GM19351 (cell line): Measurements from ENCODE around the gene CTSL.
"Not testable (repeated sequence)": the region's sequence is repeated elsewhere in the genome, so short reads cannot be mapped to it uniquely, and the experiment has no call there.

ENCODE experiments used
- ATAC-seq: cut with Tn5 transposase; IDR thresholded peaks from one replicate; pipeline ENCODE4 v1.9.1; 2021; ENCODE audit warnings: mild to moderate bottlenecking, moderate library complexity; ENCODE audit not compliant: unreplicated experiment

Gene CTSL

DNA sequence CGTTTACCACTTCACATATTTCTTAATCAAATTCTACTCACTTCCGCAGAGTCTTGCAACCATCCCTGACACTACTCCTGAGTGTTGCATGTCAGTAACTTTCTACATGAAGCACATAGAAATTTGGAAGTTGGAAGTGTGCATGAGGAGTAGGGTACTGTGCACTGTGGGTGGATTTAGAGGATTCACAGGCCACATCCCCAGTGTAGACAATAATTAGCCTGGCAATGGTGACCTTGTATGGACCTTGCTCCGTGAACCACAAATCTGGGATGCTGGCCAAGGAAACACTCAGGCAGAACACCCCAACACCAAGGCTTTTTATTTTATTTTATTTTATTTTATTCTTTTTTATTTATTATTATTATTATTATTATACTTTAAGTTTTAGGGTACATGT is 25.5 kb downstream of the CTSL start:
- no peak for ATAC-seq

DNA sequence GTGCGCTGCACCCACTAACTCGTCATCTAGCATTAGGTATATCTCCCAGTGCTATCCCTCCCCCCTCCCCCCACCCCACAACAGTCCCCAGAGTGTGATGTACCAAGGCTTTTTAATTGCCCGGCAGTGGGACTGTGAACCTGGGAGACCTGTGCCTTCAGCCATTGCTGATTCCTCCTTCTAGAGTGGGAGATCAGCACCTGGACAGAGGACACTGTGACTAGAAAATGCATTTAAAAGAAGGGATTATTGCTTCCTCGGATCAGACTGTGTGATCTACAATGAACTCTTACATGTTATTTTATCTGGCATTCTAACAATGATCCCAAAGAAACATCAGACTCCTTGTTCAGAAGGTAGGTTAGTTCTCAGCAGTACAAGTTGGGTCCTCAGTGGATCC is 25.9 kb downstream of the CTSL start:
- no peak for ATAC-seq

DNA sequence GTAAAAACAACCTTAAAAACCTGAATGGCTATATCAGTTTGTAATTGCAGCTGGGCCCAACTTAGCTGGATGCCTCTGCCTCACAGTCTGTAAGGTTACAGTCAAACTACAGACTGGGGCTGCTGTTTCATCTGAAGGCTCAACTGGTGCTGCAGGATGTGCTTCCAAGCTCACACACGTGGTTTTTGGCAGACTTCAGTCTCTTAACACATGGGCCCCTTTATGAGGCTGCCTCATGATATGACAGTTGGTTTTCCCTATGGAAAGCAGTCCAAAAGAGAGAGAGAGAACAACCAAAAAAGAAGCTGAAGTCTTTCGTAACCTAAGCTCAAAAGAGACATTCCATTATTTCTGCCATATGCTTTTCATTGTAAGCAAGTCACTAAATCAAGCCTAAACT is 27.4 kb downstream of the CTSL start:
- ATAC-seq, result no peak

DNA sequence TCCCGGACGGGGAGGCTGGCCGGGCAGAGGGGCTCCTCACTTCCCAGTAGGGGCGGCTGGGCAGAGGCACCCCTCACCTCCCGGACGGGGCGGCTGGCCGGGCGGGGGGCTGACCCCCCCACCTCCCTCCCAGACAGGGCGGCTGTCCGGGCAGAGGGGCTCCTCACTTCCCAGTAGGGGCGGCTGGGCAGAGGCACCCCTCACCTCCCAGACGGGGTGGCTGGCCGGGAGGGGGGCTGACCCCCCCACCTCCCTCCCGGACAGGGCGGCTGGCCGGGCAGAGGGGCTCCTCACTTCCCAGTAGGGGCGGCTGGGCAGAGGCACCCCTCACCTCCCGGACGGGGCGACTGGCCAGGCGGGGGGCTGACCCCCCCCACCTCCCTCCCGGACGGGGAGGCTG is 32.4 kb downstream of the CTSL start:
- not testable (repeated sequence) for ATAC-seq

DNA sequence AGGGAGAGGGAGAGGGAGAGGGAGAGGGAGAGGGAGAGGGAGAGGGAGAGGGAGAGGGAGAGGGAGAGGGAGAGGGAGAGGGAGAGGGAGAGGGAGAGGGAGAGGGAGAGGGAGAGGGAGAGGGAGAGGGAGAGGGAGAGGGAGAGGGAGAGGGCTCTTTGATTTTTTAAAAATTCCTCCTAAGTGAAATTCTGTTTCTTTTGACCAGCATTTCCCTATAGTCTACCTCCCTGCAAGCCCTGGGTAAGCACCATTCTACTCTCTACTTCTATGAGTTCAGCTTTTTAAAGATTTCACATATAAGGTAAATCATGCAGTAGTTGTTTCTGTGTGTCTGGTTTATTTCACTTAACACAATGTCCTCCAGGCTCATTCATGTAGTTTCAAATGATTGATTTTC is 34.1 kb downstream of the CTSL start:
- ATAC-seq, result not testable (repeated sequence)

DNA sequence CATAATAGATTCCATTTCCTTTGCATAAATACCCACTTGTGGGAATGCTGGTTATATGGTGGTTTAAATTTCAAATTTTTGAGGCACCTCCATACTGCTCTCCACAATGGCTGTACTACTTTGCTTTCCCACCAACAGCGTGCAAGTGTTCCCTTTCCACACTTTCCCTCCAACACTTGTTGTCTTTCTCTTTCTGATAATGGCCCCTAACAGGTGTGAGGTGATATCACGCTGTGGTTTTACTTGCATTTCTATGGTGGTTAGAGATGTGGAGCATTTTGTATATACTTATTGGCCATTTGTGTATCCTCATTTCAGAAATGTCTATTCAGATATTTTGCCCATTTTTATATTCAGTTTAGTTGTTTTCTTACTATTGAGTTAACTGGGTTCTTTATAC is 34.6 kb downstream of the CTSL start:
- no peak for ATAC-seq

DNA sequence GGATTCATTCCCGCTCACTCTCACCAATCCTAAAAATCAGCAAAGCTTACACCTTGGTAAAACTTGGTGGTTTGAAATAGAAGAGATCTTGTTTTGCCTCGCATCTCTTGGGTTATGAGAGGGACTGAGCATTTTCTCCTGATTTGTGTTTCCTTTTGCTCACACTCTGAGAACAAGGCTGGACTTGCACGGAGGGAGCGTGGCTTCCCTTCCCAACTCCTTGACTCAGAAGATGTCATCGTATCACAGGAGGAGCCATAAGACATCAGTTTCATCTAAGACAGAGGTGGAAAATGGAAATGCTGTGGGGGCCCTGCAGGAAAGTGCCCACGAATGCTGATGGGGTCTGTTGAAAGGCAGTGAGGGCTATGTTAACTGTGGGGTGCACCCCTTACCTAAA is 37.4 kb downstream of the CTSL start:
- ATAC-seq, result no peak

DNA sequence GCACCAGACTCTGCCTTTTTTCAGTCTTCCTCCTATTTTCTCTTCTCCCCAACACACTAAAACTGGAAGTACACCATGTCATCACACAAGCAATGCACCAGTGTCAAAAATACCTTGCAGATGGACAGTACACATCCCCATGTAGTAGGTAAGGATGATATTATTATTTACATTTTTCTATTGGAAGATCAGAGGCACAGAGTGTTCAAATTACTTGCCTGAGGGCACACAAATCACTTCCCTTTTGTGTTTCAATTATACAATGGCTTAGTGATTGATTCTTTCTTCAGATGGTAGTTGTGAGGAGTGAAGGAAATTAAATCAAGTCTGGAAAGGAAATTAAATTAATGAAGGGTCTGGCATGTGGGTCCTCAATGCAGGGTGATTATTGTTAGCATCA is 39.6 kb downstream of the CTSL start:
- no peak for ATAC-seq

DNA sequence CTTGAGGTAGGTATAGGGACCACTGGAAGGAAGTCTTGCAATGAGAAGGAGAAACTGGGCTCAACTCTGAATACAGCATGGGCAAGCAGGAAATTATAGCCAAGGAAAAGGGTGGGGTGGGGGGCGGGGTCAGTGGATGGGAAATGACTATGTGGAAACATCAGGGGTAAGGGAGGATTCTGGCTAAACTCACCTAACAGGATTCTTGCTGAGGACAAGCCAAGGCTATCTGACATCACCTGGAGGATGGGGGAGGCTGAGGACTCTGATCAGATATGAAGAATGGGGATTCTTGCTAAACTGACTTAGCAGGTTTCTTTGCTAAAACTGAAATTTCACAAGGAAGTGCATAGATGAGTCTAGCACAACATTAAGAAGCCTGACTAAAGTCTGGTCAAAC is 40.8 kb downstream of the CTSL start:
- no peak for ATAC-seq

DNA sequence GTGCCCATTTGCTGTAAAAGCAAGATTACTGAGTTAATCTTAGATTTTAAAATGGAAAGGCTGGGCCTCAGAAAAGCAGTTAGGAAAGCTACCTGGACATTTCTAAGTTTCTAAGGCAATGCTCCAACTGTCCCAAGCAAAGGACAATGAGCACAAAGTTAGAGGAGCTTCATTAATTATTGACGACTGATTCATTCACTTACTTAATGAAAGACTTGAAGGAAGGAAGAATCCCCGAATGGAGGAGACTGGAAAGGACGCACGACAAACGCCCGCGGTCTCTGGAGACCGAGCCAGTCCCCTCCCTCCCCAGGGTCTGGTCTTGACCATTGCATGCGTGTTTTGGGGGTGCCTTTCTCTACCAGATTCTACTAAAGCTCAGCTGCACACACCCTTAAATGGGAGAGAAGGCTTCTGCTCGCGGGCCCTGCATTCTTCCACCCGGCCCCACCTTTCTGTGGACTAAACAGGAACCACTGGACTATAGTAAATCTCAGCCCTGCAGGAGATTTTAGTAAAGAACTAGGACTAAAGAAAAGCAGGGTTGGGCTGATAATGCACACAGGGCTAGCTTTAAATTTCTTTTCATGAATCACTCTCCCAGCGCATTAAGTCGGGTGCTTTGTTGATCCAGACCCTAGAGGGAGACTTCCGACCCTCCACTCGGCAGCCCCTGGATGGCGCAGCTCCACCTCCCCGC is 44.8 kb downstream of the CTSL start:
- no peak for ATAC-seq

DNA sequence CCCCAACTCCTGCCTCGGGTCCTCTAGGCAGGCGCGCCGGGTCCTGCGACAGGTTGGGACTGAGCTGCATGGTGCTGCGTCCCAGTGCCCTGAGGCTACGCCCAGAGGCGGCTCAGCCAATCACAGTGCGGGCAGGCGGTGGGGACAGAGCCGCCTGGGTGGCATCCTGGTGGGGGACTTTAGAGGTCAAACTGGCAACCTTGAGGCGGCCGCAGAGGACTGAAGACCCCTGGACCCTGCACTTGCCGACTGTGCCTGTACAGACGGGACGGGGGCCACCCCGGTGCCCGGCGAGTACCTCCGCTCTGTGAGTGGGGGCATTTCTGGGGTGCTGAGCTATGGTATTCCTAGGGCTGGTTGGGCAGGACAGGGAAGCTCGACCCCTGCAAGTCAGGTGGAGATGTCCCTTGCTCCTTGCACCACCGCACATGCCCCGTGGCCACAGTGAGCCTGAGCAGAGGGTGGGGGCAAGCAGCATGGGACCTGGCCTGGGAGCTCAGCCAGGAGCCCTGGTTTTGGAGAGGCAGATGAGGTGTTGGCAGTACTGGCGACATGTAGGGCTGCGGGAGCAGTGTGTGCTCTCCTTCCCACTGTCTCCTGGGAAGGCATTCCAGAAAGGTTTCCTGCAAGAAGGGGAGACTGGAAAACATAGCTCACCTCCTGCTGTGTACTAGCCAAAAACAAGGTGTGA is 45.5 kb downstream of the CTSL start:
- no peak for ATAC-seq

DNA sequence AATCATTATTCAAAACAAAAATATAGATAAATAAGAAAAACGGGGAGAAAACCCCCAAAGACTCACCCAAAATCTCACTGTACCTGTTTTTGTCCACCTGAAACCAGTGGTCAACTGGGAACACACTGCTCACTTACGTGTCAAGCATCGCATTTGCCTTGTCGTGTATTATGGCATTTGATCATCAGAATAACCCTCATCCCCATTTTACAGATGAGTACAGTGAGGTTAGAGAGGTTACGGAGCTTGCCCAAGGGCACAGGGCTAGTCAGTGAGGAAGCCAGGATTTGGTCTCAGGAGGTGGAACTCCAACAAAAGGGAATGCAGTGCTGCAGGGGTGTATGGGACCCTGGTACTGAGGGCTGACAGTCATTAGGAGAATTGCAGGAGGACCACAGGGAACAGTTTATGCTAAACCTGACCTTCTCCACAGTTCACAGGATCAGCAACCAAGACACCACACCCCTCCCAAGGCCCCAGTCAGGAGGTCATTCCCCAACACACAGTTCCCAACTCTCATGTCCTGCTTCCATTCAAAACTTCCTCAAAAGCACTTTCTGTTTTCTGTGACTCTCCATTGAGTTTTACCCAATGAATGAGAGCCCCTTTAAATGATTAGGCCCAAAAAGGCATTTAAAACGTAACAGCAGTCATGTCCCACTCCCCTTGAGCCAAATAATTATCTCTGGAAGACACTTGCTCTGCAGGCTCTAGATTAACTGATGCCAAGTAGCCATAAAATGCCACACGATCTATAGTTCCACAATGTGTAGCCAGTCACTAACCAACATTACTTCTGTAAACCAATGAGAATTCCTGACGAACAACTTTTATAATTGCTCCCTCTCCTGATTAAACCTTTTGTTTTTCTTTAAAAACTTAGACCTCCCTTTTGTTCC is 50.8 kb downstream of the CTSL start:
- no peak for ATAC-seq

DNA sequence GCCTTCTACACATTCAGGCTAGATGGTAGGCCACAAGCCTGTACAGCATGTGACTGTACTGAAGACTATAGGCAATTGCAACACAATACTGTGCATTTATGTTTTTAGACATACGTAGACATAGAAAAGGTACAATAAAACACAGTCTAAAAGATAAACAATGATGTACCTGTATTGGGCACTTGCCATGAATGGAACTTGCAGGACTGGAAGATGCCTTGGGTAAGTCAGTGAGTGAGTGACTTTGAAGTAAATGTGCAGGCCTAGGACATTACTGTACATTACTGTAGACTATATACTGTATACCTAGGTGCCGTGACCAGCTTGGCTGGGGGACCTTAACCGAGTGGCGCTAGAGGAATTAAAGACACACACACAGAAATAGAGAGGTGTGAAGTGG is 53.1 kb downstream of the CTSL start:
- ATAC-seq, result no peak
